CD4-positive, CD25-positive, alpha-beta regulatory T cell (primary cell): ENCODE data around the gene SDHD. TPM values are rescaled to one million over a fixed set of nuclear protein-coding genes. Genes with fewer than 3 reads are reported as not detected.

Source experiments
- ATAC-seq, 2 donors: fragments of 150-1000 bp; cut with Tn5 transposase; one replicate each; pipeline ENCODE4 v1.10.0; 2021; ENCODE audit warnings: low read depth in 2 of 2, moderate number of reproducible peaks in 2 of 2, moderate library complexity in 1 of 2
- DNase-seq, 3 donors: peaks; one replicate each; pipeline versions ENCODE4 v3.0.0 to v3.0.0-alpha.2; 2012 to 2022; ENCODE audit warnings: mixed read lengths in 1 of 3
- H3K27ac ChIP-seq: one replicate; pipeline ENCODE4 v1.7.0; 2013; ENCODE audit warnings: mild to moderate bottlenecking, low read length; ENCODE audit not compliant: insufficient read depth, poor library complexity, severe bottlenecking
- H3K27me3 ChIP-seq: one replicate; pipeline ENCODE4 v1.7.0; 2013; ENCODE audit warnings: low read length; ENCODE audit not compliant: control insufficient read depth, insufficient read depth
- H3K36me3 ChIP-seq: one replicate; pipeline ENCODE4 v1.7.0; 2013; ENCODE audit warnings: mild to moderate bottlenecking, low read length, moderate library complexity; ENCODE audit not compliant: control insufficient read depth, insufficient read depth
- H3K4me1 ChIP-seq: 2 replicates; pipeline ENCODE4 v1.7.0; 2013; ENCODE audit warnings: mild to moderate bottlenecking, low read length; ENCODE audit not compliant: insufficient read depth, control insufficient read depth, poor library complexity, severe bottlenecking
- H3K4me3 ChIP-seq: one replicate; pipeline ENCODE4 v1.7.0; 2013; ENCODE audit warnings: low read depth, mild to moderate bottlenecking, low read length, moderate library complexity
- H3K9me3 ChIP-seq, 2 experiments: 1 replicate in 1 of 2; 2 replicates in 1 of 2; pipeline ENCODE4 v1.7.0; 2013; ENCODE audit warnings: low read length in 2 of 2, mild to moderate bottlenecking in 1 of 2, moderate library complexity in 1 of 2; ENCODE audit not compliant: control insufficient read depth in 2 of 2
- H3K27ac Mint-ChIP-seq, 3 donors: one replicate each; pipeline ENCODE4 v1.8.0; 2020 to 2022; ENCODE audit warnings: mild to moderate bottlenecking in 3 of 3, mixed read lengths in 3 of 3, moderate library complexity in 2 of 3
- H3K27me3 Mint-ChIP-seq: one replicate; pipeline ENCODE4 v1.8.0; 2022; ENCODE audit warnings: mild to moderate bottlenecking, mixed read lengths
- H3K36me3 Mint-ChIP-seq: one replicate; pipeline ENCODE4 v1.8.0; 2020; ENCODE audit warnings: mixed read lengths
- H3K4me1 Mint-ChIP-seq, 4 donors: one replicate each; pipeline ENCODE4 v1.8.0; 2020 to 2022; ENCODE audit warnings: mixed read lengths in 4 of 4, mild to moderate bottlenecking in 1 of 4
- H3K4me3 Mint-ChIP-seq, 4 donors: one replicate each; pipeline ENCODE4 v1.8.0; 2020 to 2022; ENCODE audit warnings: mild to moderate bottlenecking in 4 of 4, mixed read lengths in 4 of 4, moderate library complexity in 3 of 4
- H3K9me3 Mint-ChIP-seq, 7 donors: one replicate each; pipeline ENCODE4 v1.8.0; 2020 to 2022; ENCODE audit warnings: mixed read lengths in 7 of 7, mild to moderate bottlenecking in 3 of 7, moderate library complexity in 2 of 7
- polyA plus RNA-seq, 4 donors: library from polyadenylated mRNA; unstranded; fragments of 300-500 nt; fragmentation: Illumina TruSeq; gene quantifications; one replicate each; pipeline ENCODE4 v1.2.3, GENCODE V29; 2021
- total RNA-seq: library from RNA; stranded (reverse); gene quantifications from one replicate; pipeline ENCODE4 v1.2.3, GENCODE V29; 2022

The SDHD gene
- total and polyA plus RNA-seq, 5 donors from 2014 or later = 37.0 to 200 (median 180) TPM

GRCh38 chr11:112123129-112123528 is 36.5 kb downstream of the SDHD start:
- H3K9me3 Mint-ChIP-seq = no peaks in the 10 kb centered on the region
- Histone ChIP-seq H3K27me3 (no peaks in the 10 kb centered on the region), H3K9me3 (no peaks in the 10 kb centered on the region), H3K4me1 (no peaks in the 10 kb centered on the region), H3K27ac (no peak overlapping the region), H3K36me3 (no peaks in the 10 kb centered on the region), H3K4me3 (no peak overlapping the region)
- no peaks in the 10 kb centered on the region for H3K27me3 Mint-ChIP-seq
- DNase-seq = no peak
- ATAC-seq = no peak
- H3K27ac Mint-ChIP-seq = no peak overlapping the region
- no peak overlapping the region for H3K4me3 Mint-ChIP-seq
- H3K4me1 Mint-ChIP-seq = no peaks in the 10 kb centered on the region
- peaks cover 5% of the 10 kb centered on the region for H3K36me3 Mint-ChIP-seq

- DNase-seq (no peak), ATAC-seq (no peak)
- H3K4me1 ChIP-seq = no peaks in the 10 kb centered on the region
- Mint-ChIP-seq H3K4me1 (peaks cover 0 to 7% (median 0%) of the 10 kb centered on the region in 4 donors), H3K36me3 (peaks cover 14% of the 10 kb centered on the region), H3K27ac (no peak overlapping the region), H3K27me3 (no peaks in the 10 kb centered on the region), H3K4me3 (no peak overlapping the region), H3K9me3 (peaks cover 0 to 2% (median 0%) of the 10 kb centered on the region in 7 donors)
- H3K36me3 ChIP-seq = no peaks in the 10 kb centered on the region
- H3K27ac ChIP-seq = no peak overlapping the region
- H3K9me3 ChIP-seq = no peaks in the 10 kb centered on the region
- H3K4me3 ChIP-seq = no peak overlapping the region
- no peaks in the 10 kb centered on the region for H3K27me3 ChIP-seq
These were observed 40.4 kb downstream of the SDHD start for GRCh38 chr11:112127056-112127455.

GRCh38 chr11:112128483-112129121 is 41.9 kb downstream of the SDHD start:
- H3K27ac ChIP-seq = no peak overlapping the region
- H3K27ac Mint-ChIP-seq = no peak overlapping the region

GRCh38 chr11:112129656-112130055 is 43.0 kb downstream of the SDHD start:
- DNase-seq (no peak), ATAC-seq (no peak)
- H3K9me3 ChIP-seq = no peaks in the 10 kb centered on the region
- Mint-ChIP-seq H3K4me3 (no peak overlapping the region), H3K4me1 (peaks cover 0 to 7% (median 0%) of the 10 kb centered on the region in 4 donors), H3K27ac (no peak overlapping the region), H3K9me3 (peaks cover 0 to 2% (median 0%) of the 10 kb centered on the region in 7 donors), H3K27me3 (no peaks in the 10 kb centered on the region), H3K36me3 (peaks cover 20% of the 10 kb centered on the region)
- H3K27me3 ChIP-seq = no peaks in the 10 kb centered on the region
- H3K27ac ChIP-seq = no peak overlapping the region
- H3K36me3 ChIP-seq = no peaks in the 10 kb centered on the region
- H3K4me3 ChIP-seq = no peak overlapping the region
- no peaks in the 10 kb centered on the region for H3K4me1 ChIP-seq

More at GRCh38 chr11:112128483-112129121, 41.9 kb downstream of the SDHD start:
- Mint-ChIP-seq H3K4me3 (no peak overlapping the region), H3K4me1 (peaks cover 0 to 7% (median 0%) of the 10 kb centered on the region in 4 donors), H3K9me3 (peaks cover 0 to 2% (median 0%) of the 10 kb centered on the region in 7 donors), H3K36me3 (peaks cover 14% of the 10 kb centered on the region), H3K27me3 (no peaks in the 10 kb centered on the region)
- DNase-seq (no peak), ATAC-seq (no peak)
- no peak overlapping the region for H3K4me3 ChIP-seq
- H3K9me3 ChIP-seq = no peaks in the 10 kb centered on the region
- no peaks in the 10 kb centered on the region for H3K4me1 ChIP-seq
- H3K27me3 ChIP-seq = no peaks in the 10 kb centered on the region
- H3K36me3 ChIP-seq = no peaks in the 10 kb centered on the region

GRCh38 chr11:112132737-112133136 is 46.1 kb downstream of the SDHD start:
- H3K27ac ChIP-seq = no peak overlapping the region
- Mint-ChIP-seq H3K9me3 (peaks cover 0 to 3% (median 0%) of the 10 kb centered on the region in 7 donors), H3K36me3 (peaks cover 15% of the 10 kb centered on the region), H3K4me1 (peaks cover 0 to 7% (median 0%) of the 10 kb centered on the region in 4 donors), H3K4me3 (no peak overlapping the region), H3K27me3 (peaks cover 4% of the 10 kb centered on the region), H3K27ac (no peak overlapping the region)
- H3K4me3 ChIP-seq = no peak overlapping the region
- no peaks in the 10 kb centered on the region for H3K27me3 ChIP-seq
- no peak for ATAC-seq
- no peak for DNase-seq
- H3K9me3 ChIP-seq = no peaks in the 10 kb centered on the region
- no peaks in the 10 kb centered on the region for H3K4me1 ChIP-seq
- H3K36me3 ChIP-seq = no peaks in the 10 kb centered on the region

GRCh38 chr11:112134473-112134872 is 47.8 kb downstream of the SDHD start:
- ATAC-seq = no peak
- Mint-ChIP-seq H3K27ac (no peak overlapping the region), H3K4me1 (no peaks in the 10 kb centered on the region)

GRCh38 chr11:112143597-112143996 is 56.9 kb downstream of the SDHD start:
- no peaks in the 10 kb centered on the region for H3K4me1 ChIP-seq
- H3K27me3 ChIP-seq = no peaks in the 10 kb centered on the region
- Mint-ChIP-seq H3K27me3 (peaks cover 6% of the 10 kb centered on the region), H3K4me1 (no peaks in the 10 kb centered on the region), H3K27ac (no peak overlapping the region), H3K4me3 (no peak overlapping the region), H3K36me3 (peaks cover 8% of the 10 kb centered on the region), H3K9me3 (peaks cover 0 to 11% (median 0%) of the 10 kb centered on the region in 7 donors)
- H3K36me3 ChIP-seq = no peaks in the 10 kb centered on the region
- H3K27ac ChIP-seq = no peak overlapping the region
- no peak for DNase-seq
- no peak for ATAC-seq
- H3K4me3 ChIP-seq = no peak overlapping the region
- peaks cover 3 to 8% of the 10 kb centered on the region in 2 experiments for H3K9me3 ChIP-seq

More at GRCh38 chr11:112134473-112134872, 47.8 kb downstream of the SDHD start:
- no peak overlapping the region for H3K4me3 ChIP-seq
- H3K9me3 ChIP-seq = no peaks in the 10 kb centered on the region
- H3K4me1 ChIP-seq = no peaks in the 10 kb centered on the region
- Mint-ChIP-seq H3K36me3 (peaks cover 15% of the 10 kb centered on the region), H3K27me3 (peaks cover 4% of the 10 kb centered on the region), H3K4me3 (no peak overlapping the region), H3K9me3 (peaks cover 0 to 1% (median 0%) of the 10 kb centered on the region in 7 donors)
- H3K27me3 ChIP-seq = no peaks in the 10 kb centered on the region
- no peaks in the 10 kb centered on the region for H3K36me3 ChIP-seq
- DNase-seq = no peak
- H3K27ac ChIP-seq = no peak overlapping the region
